GM23338 (cell line): ENCODE results near the gene FABP1.

Experiments used
- CREB1 ChIP-seq: fragments of 250-450 bp; sonication (Bioruptor Pico); IDR thresholded peaks from 2 replicates; pipeline ENCODE4 v1.5.0; 2020; ENCODE audit warnings: low read depth, mild to moderate bottlenecking, moderate library complexity
- EZH2 ChIP-seq: fragments of 200-600 bp; sonication (generic); IDR thresholded peaks from one replicate; pipeline ENCODE4 v1.8.0; 2017; ENCODE audit warnings: antibody characterized with exemption, mild to moderate bottlenecking, low read depth; ENCODE audit not compliant: unreplicated experiment
- POLR2AphosphoS5 ChIP-seq: IDR thresholded peaks from 2 replicates; pipeline ENCODE4 v1.6.1; 2016; ENCODE audit warnings: antibody characterized with exemption, low read depth
- TF ChIP-seq, protein P1 (sequence below), 2 experiments: fragments of 200-600 bp in 1 of 2; sonication (generic) in 1 of 2; conservative IDR thresholded peaks; 2 replicates each; pipeline versions ENCODE4 v1.5.1 to v1.6.1; 2016 to 2017; ENCODE audit warnings: antibody characterized with exemption in 2 of 2, low read depth in 2 of 2, mild to moderate bottlenecking in 2 of 2, moderate library complexity in 1 of 2
- TF ChIP-seq, protein P2 (sequence below): IDR thresholded peaks from one replicate; pipeline ENCODE4 v1.6.1; 2018; ENCODE audit warnings: antibody characterized with exemption; ENCODE audit not compliant: unreplicated experiment

DNA sequence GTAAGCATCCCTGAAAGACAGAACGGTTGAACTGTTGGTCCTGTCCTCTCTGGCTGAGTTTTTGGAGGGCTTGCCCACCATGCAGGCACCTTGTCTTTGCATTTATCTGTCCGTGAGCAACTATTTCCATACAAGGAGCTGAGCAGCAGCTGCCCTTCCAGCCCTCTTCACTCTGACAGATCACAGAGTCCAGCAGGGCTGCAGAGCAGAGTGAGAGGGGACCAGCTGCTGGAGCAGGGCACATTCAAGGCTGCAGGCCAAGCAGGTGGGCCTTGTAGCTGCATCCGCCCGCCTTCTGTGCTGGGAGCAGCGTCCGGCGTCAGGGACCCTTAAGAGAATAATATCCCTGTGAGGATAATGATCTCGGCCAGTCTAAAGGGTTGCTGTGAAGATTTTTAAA lies 50.8 kb downstream of the FABP1 start:
- TF ChIP-seq, protein P1, sequence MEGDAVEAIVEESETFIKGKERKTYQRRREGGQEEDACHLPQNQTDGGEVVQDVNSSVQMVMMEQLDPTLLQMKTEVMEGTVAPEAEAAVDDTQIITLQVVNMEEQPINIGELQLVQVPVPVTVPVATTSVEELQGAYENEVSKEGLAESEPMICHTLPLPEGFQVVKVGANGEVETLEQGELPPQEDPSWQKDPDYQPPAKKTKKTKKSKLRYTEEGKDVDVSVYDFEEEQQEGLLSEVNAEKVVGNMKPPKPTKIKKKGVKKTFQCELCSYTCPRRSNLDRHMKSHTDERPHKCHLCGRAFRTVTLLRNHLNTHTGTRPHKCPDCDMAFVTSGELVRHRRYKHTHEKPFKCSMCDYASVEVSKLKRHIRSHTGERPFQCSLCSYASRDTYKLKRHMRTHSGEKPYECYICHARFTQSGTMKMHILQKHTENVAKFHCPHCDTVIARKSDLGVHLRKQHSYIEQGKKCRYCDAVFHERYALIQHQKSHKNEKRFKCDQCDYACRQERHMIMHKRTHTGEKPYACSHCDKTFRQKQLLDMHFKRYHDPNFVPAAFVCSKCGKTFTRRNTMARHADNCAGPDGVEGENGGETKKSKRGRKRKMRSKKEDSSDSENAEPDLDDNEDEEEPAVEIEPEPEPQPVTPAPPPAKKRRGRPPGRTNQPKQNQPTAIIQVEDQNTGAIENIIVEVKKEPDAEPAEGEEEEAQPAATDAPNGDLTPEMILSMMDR (conservative IDR thresholded peaks at IDR 0.05; ENCODE audit: low read depth in 2 of 2): no peak
- TF ChIP-seq, protein P2, sequence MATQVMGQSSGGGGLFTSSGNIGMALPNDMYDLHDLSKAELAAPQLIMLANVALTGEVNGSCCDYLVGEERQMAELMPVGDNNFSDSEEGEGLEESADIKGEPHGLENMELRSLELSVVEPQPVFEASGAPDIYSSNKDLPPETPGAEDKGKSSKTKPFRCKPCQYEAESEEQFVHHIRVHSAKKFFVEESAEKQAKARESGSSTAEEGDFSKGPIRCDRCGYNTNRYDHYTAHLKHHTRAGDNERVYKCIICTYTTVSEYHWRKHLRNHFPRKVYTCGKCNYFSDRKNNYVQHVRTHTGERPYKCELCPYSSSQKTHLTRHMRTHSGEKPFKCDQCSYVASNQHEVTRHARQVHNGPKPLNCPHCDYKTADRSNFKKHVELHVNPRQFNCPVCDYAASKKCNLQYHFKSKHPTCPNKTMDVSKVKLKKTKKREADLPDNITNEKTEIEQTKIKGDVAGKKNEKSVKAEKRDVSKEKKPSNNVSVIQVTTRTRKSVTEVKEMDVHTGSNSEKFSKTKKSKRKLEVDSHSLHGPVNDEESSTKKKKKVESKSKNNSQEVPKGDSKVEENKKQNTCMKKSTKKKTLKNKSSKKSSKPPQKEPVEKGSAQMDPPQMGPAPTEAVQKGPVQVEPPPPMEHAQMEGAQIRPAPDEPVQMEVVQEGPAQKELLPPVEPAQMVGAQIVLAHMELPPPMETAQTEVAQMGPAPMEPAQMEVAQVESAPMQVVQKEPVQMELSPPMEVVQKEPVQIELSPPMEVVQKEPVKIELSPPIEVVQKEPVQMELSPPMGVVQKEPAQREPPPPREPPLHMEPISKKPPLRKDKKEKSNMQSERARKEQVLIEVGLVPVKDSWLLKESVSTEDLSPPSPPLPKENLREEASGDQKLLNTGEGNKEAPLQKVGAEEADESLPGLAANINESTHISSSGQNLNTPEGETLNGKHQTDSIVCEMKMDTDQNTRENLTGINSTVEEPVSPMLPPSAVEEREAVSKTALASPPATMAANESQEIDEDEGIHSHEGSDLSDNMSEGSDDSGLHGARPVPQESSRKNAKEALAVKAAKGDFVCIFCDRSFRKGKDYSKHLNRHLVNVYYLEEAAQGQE: no peak
- TF ChIP-seq EZH2: no peak
- no peak for TF ChIP-seq POLR2AphosphoS5
- no peak for TF ChIP-seq CREB1 (CRISPR knock-in tag)
